Measurements from ENCODE around the gene FPR3.
A peak's percentile ranks its signal among the peaks of the same experiment; 100 is the strongest.
"Not testable (repeated sequence)": the region's sequence is repeated elsewhere in the genome, so short reads cannot be mapped to it uniquely, and the experiment has no call there.

Gene FPR3

GRCh38 chr19:51803967-51804366 is 9.0 kb downstream of the FPR3 start:
- ChIA-PET CTCF (no interaction called here), POLR2A (ENCODE audit: low non-redundant PET) (no interaction called here)
- H3K27ac ChIP-seq = no peak overlapping the region
- no peak for TF ChIP-seq CTCF (conservative IDR thresholded peaks at IDR 0.05; ENCODE audit: low read depth)
- no peak for DNase-seq (ENCODE audit: low spot score)

GRCh38 chr19:51804789-51805188 is 9.8 kb downstream of the FPR3 start:
- CTCF ChIA-PET; DNase-seq (ENCODE audit: low spot score); POLR2A ChIA-PET (ENCODE audit: low non-redundant PET); H3K27ac ChIP-seq: not testable (repeated sequence)

- CTCF ChIA-PET; POLR2A ChIA-PET (ENCODE audit: low non-redundant PET); H3K27ac ChIP-seq: not testable (repeated sequence)
Observed at GRCh38 chr19:51805396-51805795, 10.4 kb downstream of the FPR3 start.

GRCh38 chr19:51806571-51806970 is 11.6 kb downstream of the FPR3 start:
- POLR2A ChIA-PET (ENCODE audit: low non-redundant PET); DNase-seq (ENCODE audit: low spot score): not testable (repeated sequence)

More at GRCh38 chr19:51805396-51805795, 10.4 kb downstream of the FPR3 start:
- DNase-seq (ENCODE audit: low spot score) = not testable (repeated sequence)

GRCh38 chr19:51807111-51807701 is 12.2 kb downstream of the FPR3 start:
- no peak overlapping the region for H3K27ac ChIP-seq
- no peak for DNase-seq (ENCODE audit: low spot score)
- ChIA-PET CTCF (no interaction called here), POLR2A (ENCODE audit: low non-redundant PET) (no interaction called here)
- TF ChIP-seq CTCF (conservative IDR thresholded peaks at IDR 0.05; ENCODE audit: low read depth) = no peak

More at GRCh38 chr19:51806571-51806970, 11.6 kb downstream of the FPR3 start:
- CTCF ChIA-PET = interaction anchor here (0.7 kb wide), 1 partner anchor 906 kb away, joined by 3 read pairs; no protein-coding TSS in a partner anchor
- H3K27ac ChIP-seq = not testable (repeated sequence)

GRCh38 chr19:51807925-51808324 is 13.0 kb downstream of the FPR3 start:
- no peak for TF ChIP-seq CTCF (conservative IDR thresholded peaks at IDR 0.05; ENCODE audit: low read depth)
- H3K27ac ChIP-seq = no peak overlapping the region
- POLR2A ChIA-PET (ENCODE audit: low non-redundant PET) = no interaction called here
- CTCF ChIA-PET = interaction anchor here (0.6 to 1.0 kb wide), 2 partner anchors 26 to 30 kb away, joined by 3 read pairs; no protein-coding TSS in a partner anchor
- DNase-seq (ENCODE audit: low spot score) = no peak

GRCh38 chr19:51808333-51808986 is 13.5 kb downstream of the FPR3 start:
- ChIA-PET POLR2A (ENCODE audit: low non-redundant PET) (interaction anchor here (0.7 kb wide), 1 partner anchor 105 kb away, joined by 3 read pairs; no protein-coding TSS in a partner anchor), CTCF (interaction anchor here (0.6 to 1.0 kb wide), 3 partner anchors 25 to 55 kb away, joined by 3 read pairs; no protein-coding TSS in a partner anchor)
- no peak overlapping the region for H3K27ac ChIP-seq
- peak; percentile 28 for DNase-seq (ENCODE audit: low spot score)
- TF ChIP-seq CTCF (conservative IDR thresholded peaks at IDR 0.05; ENCODE audit: low read depth) = no peak

GRCh38 chr19:51809787-51810186 is 14.8 kb downstream of the FPR3 start:
- ChIA-PET CTCF (interaction anchor here (0.6 to 0.7 kb wide), 3 partner anchors 89 to 408 kb away, joined by 3 to 4 read pairs (median 3); no protein-coding TSS in a partner anchor), POLR2A (ENCODE audit: low non-redundant PET) (no interaction called here)
- H3K27ac ChIP-seq = peak overlapping the region; percentile 72
- TF ChIP-seq CTCF (conservative IDR thresholded peaks at IDR 0.05; ENCODE audit: low read depth) = no peak
- no peak for DNase-seq (ENCODE audit: low spot score)
